SK-N-SH (cell line): ENCODE measurements around the gene TNN. TPM values are rescaled to one million over a fixed set of nuclear protein-coding genes. Genes with fewer than 3 reads are reported as not detected.

Source experiments
- CTCF ChIA-PET: fragments of 300-600, 350-600 bp; formaldehyde crosslinking; extraction: SDS; loops from one replicate; lab custom pipeline; 2021; lab: Yijun Ruan, JAX
- POLR2A ChIA-PET: fragments of 350-600 bp; sonication (Branson Sonifier 250); formaldehyde crosslinking; extraction: SDS; loops from one replicate; lab custom pipeline; 2020; ENCODE audit warnings: antibody characterized with exemption, inconsistent platforms; lab: Yijun Ruan, JAX
- DNase-seq: peaks from one replicate; pipeline ENCODE4 v3.0.0; 2012
- H2AFZ ChIP-seq: fragments of 200-600 bp; sonication (generic); 2 replicates; pipeline ENCODE4 v1.8.1; 2016; ENCODE audit warnings: antibody characterized with exemption, mild to moderate bottlenecking, low read depth
- H3F3A ChIP-seq: fragments of 200-600 bp; sonication (generic); replicated peaks from 2 replicates; pipeline ENCODE3; 2016; ENCODE audit warnings: antibody characterized with exemption, mild to moderate bottlenecking; ENCODE audit not compliant: insufficient read depth
- H3K27ac ChIP-seq, 2 experiments: fragments of 200-500 bp in 1 of 2; fragments of 200-600 bp in 1 of 2; sonication (Bioruptor generic) in 1 of 2; sonication (generic), shearing (Covaris generic) in 1 of 2; 2 replicates each; pipeline versions ENCODE4 v1.5.1 to v1.6.1; 2014 to 2016; ENCODE audit warnings: low read depth in 2 of 2, inconsistent platforms in 1 of 2, low read length in 1 of 2, mild to moderate bottlenecking in 1 of 2, mixed read lengths in 1 of 2
- H3K27me3 ChIP-seq: fragments of 200-600 bp; sonication (generic), shearing (Covaris generic); 2 replicates; pipeline ENCODE4 v1.6.1; 2016; ENCODE audit warnings: mixed run types; ENCODE audit not compliant: insufficient read depth
- H3K36me3 ChIP-seq, 2 experiments: fragments of 200-500 bp in 1 of 2; fragments of 200-600 bp in 1 of 2; sonication (Bioruptor generic) in 1 of 2; sonication (generic) in 1 of 2; replicated peaks in 1 of 2; 2 replicates each; pipeline versions ENCODE3 to v1.5.1; 2014 to 2016; ENCODE audit warnings: low read length in 1 of 2, mild to moderate bottlenecking in 1 of 2; ENCODE audit not compliant: insufficient read depth in 2 of 2, control insufficient read depth in 1 of 2
- H3K4me1 ChIP-seq, 2 experiments: fragments of 200-500 bp in 1 of 2; fragments of 200-600 bp in 1 of 2; sonication (Bioruptor generic) in 1 of 2; sonication (generic), shearing (Covaris generic) in 1 of 2; 2 replicates each; pipeline versions ENCODE4 v1.5.1 to v1.6.1; 2014 to 2016; ENCODE audit warnings: low read depth in 1 of 2, low read length in 1 of 2, mixed run types in 1 of 2; ENCODE audit not compliant: insufficient read depth in 2 of 2, control insufficient read depth in 1 of 2
- H3K4me2 ChIP-seq: fragments of 200-600 bp; sonication (generic), shearing (Covaris generic); 2 replicates; pipeline ENCODE4 v1.6.1; 2017; ENCODE audit warnings: mixed run types
- H3K4me3 ChIP-seq, 2 experiments: fragments of 200-500 bp in 1 of 2; fragments of 200-600 bp in 1 of 2; sonication (Bioruptor generic) in 1 of 2; sonication (generic), shearing (Covaris generic) in 1 of 2; 2 replicates each; pipeline versions ENCODE4 v1.5.1 to v1.8.1; 2014 to 2016; ENCODE audit warnings: low read depth in 2 of 2, inconsistent platforms in 1 of 2, low read length in 1 of 2, mild to moderate bottlenecking in 1 of 2, mixed read lengths in 1 of 2, moderate library complexity in 1 of 2
- H3K79me2 ChIP-seq: fragments of 200-600 bp; sonication (generic); 2 replicates; pipeline ENCODE4 v1.8.1; 2017; ENCODE audit warnings: mild to moderate bottlenecking; ENCODE audit not compliant: insufficient read depth
- H3K9ac ChIP-seq: fragments of 200-600 bp; sonication (generic); 2 replicates; pipeline ENCODE4 v1.6.1; 2017; ENCODE audit warnings: mixed run types
- H3K9me2 ChIP-seq: fragments of 200-600 bp; sonication (generic); 2 replicates; pipeline ENCODE4 v1.6.1; 2017; ENCODE audit warnings: mixed run types
- H3K9me3 ChIP-seq: fragments of 200-600 bp; sonication (generic); 2 replicates; pipeline ENCODE4 v1.6.1; 2017; ENCODE audit warnings: mixed run types, mild to moderate bottlenecking, moderate library complexity
- H4K20me1 ChIP-seq: fragments of 200-600 bp; sonication (generic); 2 replicates; pipeline ENCODE4 v1.6.1; 2017; ENCODE audit warnings: mild to moderate bottlenecking, mixed run types; ENCODE audit not compliant: insufficient read depth
- CHD2 ChIP-seq: fragments of 150-350 bp; IDR thresholded peaks from 2 replicates; pipeline ENCODE4 v1.6.1; 2018; ENCODE audit warnings: low read length; ENCODE audit not compliant: partially characterized antibody
- ELF1 ChIP-seq: IDR thresholded peaks from 2 replicates; pipeline ENCODE4 v1.4.0; 2012
- EZH2phosphoT487 ChIP-seq: fragments of 200-600 bp; sonication (generic); IDR thresholded peaks from 2 replicates; pipeline ENCODE4 v1.6.1; 2017; ENCODE audit warnings: low read depth, mixed run types, mild to moderate bottlenecking, antibody characterized with exemption, moderate library complexity, borderline replicate concordance
- FOXJ3 ChIP-seq: sonication (generic); formaldehyde crosslinking; IDR thresholded peaks from 2 replicates; pipeline ENCODE4 v1.5.1; 2020; ENCODE audit warnings: mild to moderate bottlenecking, missing genetic modification reagents
- GABPA ChIP-seq: IDR thresholded peaks from 2 replicates; pipeline ENCODE4 v1.4.0; 2012; ENCODE audit warnings: low read depth, mild to moderate bottlenecking
- GATA2 ChIP-seq: sonication (generic); formaldehyde crosslinking; IDR thresholded peaks from 2 replicates; pipeline ENCODE4 v1.5.0; 2020; ENCODE audit warnings: mild to moderate bottlenecking, missing genetic modification reagents
- JUND ChIP-seq: IDR thresholded peaks from 2 replicates; pipeline ENCODE4 v1.4.0; 2012
- MXI1 ChIP-seq: IDR thresholded peaks from 2 replicates; pipeline ENCODE4 v1.6.1; 2012; ENCODE audit warnings: mild to moderate bottlenecking, low read depth, low read length, improper control_type of control experiment
- NFIC ChIP-seq: IDR thresholded peaks from 2 replicates; pipeline ENCODE4 v1.4.0; 2012; ENCODE audit warnings: borderline replicate concordance
- RCOR1 ChIP-seq: fragments of 150-350 bp; IDR thresholded peaks from 2 replicates; pipeline ENCODE4 v1.6.1; 2017; ENCODE audit warnings: antibody characterized with exemption, low read length
- RXRA ChIP-seq: IDR thresholded peaks from 2 replicates; pipeline ENCODE4 v1.4.0; 2012; ENCODE audit warnings: low read depth, mild to moderate bottlenecking, borderline replicate concordance
- SIN3A ChIP-seq: IDR thresholded peaks from 2 replicates; pipeline ENCODE4 v1.6.1; 2012; ENCODE audit warnings: low read depth, mild to moderate bottlenecking, low read length, moderate library complexity, borderline replicate concordance
- TCF12 ChIP-seq: IDR thresholded peaks from 2 replicates; pipeline ENCODE4 v1.4.0; 2012
- TEAD4 ChIP-seq: IDR thresholded peaks from 2 replicates; pipeline ENCODE4 v1.4.0; 2012; ENCODE audit warnings: mild to moderate bottlenecking, borderline replicate concordance; ENCODE audit not compliant: insufficient read depth
- WGBS: methylation state at CpG from one replicate; pipeline ENCODE4 v1.1.6; 2017; ENCODE audit warnings: low lambda C conversion rate; 5-methylcytosine and 5-hydroxymethylcytosine counted together
- polyA plus RNA-seq, 3 experiments: library from polyadenylated mRNA; depleted of rRNA; stranded (reverse); fragments of >200 nt; gene quantifications; 2 replicates each; pipeline ENCODE4 v1.2.3, GENCODE V29; 2012
- TF ChIP-seq, protein P1 (sequence below): IDR thresholded peaks from 2 replicates; pipeline ENCODE4 v1.4.0; 2012; ENCODE audit warnings: low read depth, borderline replicate concordance
- TF ChIP-seq, protein P2 (sequence below): fragments of 200-600 bp; sonication (generic); IDR thresholded peaks from 2 replicates; pipeline ENCODE4 v1.6.1; 2017; ENCODE audit warnings: antibody characterized with exemption, mild to moderate bottlenecking, moderate library complexity
- TF ChIP-seq, protein P3 (sequence below): IDR thresholded peaks from 2 replicates; pipeline ENCODE4 v1.4.0; 2012; ENCODE audit warnings: low read depth, borderline replicate concordance

The TNN gene
- polyA plus RNA-seq, 1 of the 3 experiments (the other 2 are of a cell fraction): not detected

DNA sequence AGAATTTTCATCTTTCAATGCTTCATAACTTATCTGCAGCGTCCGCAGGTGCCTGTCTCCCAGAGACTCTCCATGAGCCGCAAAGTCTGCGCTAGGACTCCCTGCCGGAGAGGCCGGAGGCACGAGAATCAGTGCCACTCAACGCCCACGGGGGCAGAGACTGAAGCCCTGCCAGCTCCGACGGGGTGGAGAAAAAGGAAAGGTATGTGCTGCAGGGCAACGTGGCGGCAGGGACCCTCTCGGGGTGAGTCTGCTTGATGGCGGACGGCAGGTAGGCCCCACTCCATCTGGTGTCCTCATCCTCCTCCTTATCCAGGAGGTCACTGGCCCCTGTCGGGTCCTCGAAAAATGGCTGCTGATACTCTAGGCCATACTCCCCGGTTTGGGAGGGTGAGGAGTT lies 22.5 kb upstream of the TNN start:
- no peak overlapping the region for H3K4me3 ChIP-seq
- no peaks in the 10 kb centered on the region for H3K9me2 ChIP-seq
- no peaks in the 10 kb centered on the region for H3K36me3 ChIP-seq
- no peaks in the 10 kb centered on the region for H3F3A ChIP-seq
- H3K27ac ChIP-seq: no peak overlapping the region
- no peaks in the 10 kb centered on the region for H3K4me1 ChIP-seq
- no peak overlapping the region for H3K9ac ChIP-seq
- no peak overlapping the region for H3K4me2 ChIP-seq
- TF ChIP-seq CHD2 (no peak), NFIC (no peak)
- H3K79me2 ChIP-seq: no peaks in the 10 kb centered on the region
- H4K20me1 ChIP-seq: no peaks in the 10 kb centered on the region
- no peaks in the 10 kb centered on the region for H3K27me3 ChIP-seq
- POLR2A ChIA-PET: no interaction called here
- WGBS: 71% methylated on average over 19 of the region's 19 CpGs
- no peak overlapping the region for H2AFZ ChIP-seq
- no peak for DNase-seq
- CTCF ChIA-PET: interaction anchor here (0.7 kb wide), 1 partner anchor 80 kb away, joined by 3 read pairs; no protein-coding TSS in a partner anchor
- H3K9me3 ChIP-seq: no peaks in the 10 kb centered on the region

DNA sequence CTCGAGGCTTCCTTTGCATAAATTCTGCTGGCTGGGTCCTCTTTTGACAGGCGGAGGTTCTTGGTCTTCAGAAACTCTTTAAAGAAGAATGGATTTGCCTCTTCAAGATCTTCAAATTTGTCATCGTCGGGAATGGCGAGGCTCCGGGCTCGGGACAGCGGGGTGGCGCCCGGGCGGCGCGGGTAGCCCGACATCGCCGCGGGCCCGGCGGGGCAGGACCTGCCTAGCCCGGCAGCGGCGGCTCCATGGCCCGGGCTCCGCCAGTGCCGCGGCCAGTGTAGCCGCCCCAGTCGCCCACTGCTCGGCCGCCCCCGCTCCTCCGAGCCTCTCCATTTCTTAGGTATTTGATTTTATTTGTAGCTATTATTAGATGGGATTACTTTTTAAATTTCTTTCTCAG lies 22.1 kb upstream of the TNN start:
- Histone ChIP-seq H2AFZ (no peak overlapping the region), H3K4me3 (no peak overlapping the region), H3K79me2 (no peaks in the 10 kb centered on the region), H3K9ac (no peak overlapping the region), H3K4me2 (no peak overlapping the region), H3K9me2 (no peaks in the 10 kb centered on the region), H3K27ac (no peak overlapping the region), H3K36me3 (no peaks in the 10 kb centered on the region), H3F3A (no peaks in the 10 kb centered on the region), H3K9me3 (no peaks in the 10 kb centered on the region), H4K20me1 (no peaks in the 10 kb centered on the region), H3K4me1 (no peaks in the 10 kb centered on the region), H3K27me3 (no peaks in the 10 kb centered on the region)
- POLR2A ChIA-PET: no interaction called here
- TF ChIP-seq, protein P1, sequence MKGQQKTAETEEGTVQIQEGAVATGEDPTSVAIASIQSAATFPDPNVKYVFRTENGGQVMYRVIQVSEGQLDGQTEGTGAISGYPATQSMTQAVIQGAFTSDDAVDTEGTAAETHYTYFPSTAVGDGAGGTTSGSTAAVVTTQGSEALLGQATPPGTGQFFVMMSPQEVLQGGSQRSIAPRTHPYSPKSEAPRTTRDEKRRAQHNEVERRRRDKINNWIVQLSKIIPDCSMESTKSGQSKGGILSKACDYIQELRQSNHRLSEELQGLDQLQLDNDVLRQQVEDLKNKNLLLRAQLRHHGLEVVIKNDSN: no peak
- TF ChIP-seq MXI1 (no peak), GATA2 (CRISPR knock-in tag) (no peak), RCOR1 (no peak), JUND (no peak), TEAD4 (no peak), EZH2phosphoT487 (no peak), GABPA (no peak), TCF12 (no peak), ELF1 (no peak), FOXJ3 (CRISPR knock-in tag) (no peak), SIN3A (no peak), RXRA (no peak)
- TF ChIP-seq, protein P2, sequence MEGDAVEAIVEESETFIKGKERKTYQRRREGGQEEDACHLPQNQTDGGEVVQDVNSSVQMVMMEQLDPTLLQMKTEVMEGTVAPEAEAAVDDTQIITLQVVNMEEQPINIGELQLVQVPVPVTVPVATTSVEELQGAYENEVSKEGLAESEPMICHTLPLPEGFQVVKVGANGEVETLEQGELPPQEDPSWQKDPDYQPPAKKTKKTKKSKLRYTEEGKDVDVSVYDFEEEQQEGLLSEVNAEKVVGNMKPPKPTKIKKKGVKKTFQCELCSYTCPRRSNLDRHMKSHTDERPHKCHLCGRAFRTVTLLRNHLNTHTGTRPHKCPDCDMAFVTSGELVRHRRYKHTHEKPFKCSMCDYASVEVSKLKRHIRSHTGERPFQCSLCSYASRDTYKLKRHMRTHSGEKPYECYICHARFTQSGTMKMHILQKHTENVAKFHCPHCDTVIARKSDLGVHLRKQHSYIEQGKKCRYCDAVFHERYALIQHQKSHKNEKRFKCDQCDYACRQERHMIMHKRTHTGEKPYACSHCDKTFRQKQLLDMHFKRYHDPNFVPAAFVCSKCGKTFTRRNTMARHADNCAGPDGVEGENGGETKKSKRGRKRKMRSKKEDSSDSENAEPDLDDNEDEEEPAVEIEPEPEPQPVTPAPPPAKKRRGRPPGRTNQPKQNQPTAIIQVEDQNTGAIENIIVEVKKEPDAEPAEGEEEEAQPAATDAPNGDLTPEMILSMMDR: no peak
- TF ChIP-seq, protein P3, sequence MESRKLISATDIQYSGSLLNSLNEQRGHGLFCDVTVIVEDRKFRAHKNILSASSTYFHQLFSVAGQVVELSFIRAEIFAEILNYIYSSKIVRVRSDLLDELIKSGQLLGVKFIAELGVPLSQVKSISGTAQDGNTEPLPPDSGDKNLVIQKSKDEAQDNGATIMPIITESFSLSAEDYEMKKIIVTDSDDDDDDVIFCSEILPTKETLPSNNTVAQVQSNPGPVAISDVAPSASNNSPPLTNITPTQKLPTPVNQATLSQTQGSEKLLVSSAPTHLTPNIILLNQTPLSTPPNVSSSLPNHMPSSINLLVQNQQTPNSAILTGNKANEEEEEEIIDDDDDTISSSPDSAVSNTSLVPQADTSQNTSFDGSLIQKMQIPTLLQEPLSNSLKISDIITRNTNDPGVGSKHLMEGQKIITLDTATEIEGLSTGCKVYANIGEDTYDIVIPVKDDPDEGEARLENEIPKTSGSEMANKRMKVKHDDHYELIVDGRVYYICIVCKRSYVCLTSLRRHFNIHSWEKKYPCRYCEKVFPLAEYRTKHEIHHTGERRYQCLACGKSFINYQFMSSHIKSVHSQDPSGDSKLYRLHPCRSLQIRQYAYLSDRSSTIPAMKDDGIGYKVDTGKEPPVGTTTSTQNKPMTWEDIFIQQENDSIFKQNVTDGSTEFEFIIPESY: no peak
- no peak for DNase-seq
- WGBS: 92% methylated on average over 23 of the region's 32 CpGs
- CTCF ChIA-PET: interaction anchor here (0.7 kb wide), 1 partner anchor 80 kb away, joined by 3 read pairs; no protein-coding TSS in a partner anchor
